ENCODE data around the gene FBXL22. TPM values are rescaled to one million over a fixed set of nuclear protein-coding genes. Genes with fewer than 3 reads are reported as not detected.

FBXL22 gene
- total and polyA plus RNA-seq, 2 of the 8 experiments (the other 6 are each of a cell fraction or from before 2014, with no cell fraction given) = 0.09 to 0.47 TPM

GRCh38 chr15:63600616-63601025 is 3.4 kb downstream of the FBXL22 start (continued):
- TF ChIP-seq KDM4A (IDR thresholded peaks at IDR 0.05; ENCODE audit: low read depth, low read length, severe bottlenecking) = peak; percentile 50
- TF ChIP-seq EGR1 (IDR thresholded peaks at IDR 0.05; ENCODE audit: borderline replicate concordance, low read depth, low read length) = no peak
- 0 out of 2 replicates have a peak, but pooled peaks have one; percentile 18 for TF ChIP-seq POLR2AphosphoS5 (IDR thresholded peaks at IDR 0.05; ENCODE audit: low read depth, low read length)
- no peak for TF ChIP-seq GTF2F1 (IDR thresholded peaks at IDR 0.05; ENCODE audit: borderline replicate concordance, low read depth, low read length)
- no peak for TF ChIP-seq HDAC6 (IDR thresholded peaks at IDR 0.05; ENCODE audit: low read depth, low read length)
- TF ChIP-seq POU5F1 (IDR thresholded peaks at IDR 0.05; ENCODE audit: low read depth, low read length) = no peak
- TF ChIP-seq SRF (IDR thresholded peaks at IDR 0.05; ENCODE audit: low read depth, low read length) = no peak
- TF ChIP-seq BCL11A (IDR thresholded peaks at IDR 0.05; ENCODE audit: low read depth in 2 of 2, low read length in 2 of 2) = no peak
- no peak for TF ChIP-seq TAF7 (optimal IDR thresholded peaks at IDR 0.05; ENCODE audit: borderline replicate concordance, low read depth, low read length)
- TF ChIP-seq YY1 (IDR thresholded peaks at IDR 0.05; ENCODE audit: low read depth, low read length) = peak; percentile 77; the same call in 1 of the 2 replicates
- peak; percentile 75 for TF ChIP-seq E2F6 (IDR thresholded peaks at IDR 0.05)
- no peak for TF ChIP-seq ATF3 (IDR thresholded peaks at IDR 0.05; ENCODE audit: insufficient read depth, low read depth, low read length)
- TF ChIP-seq CHD1 (IDR thresholded peaks at IDR 0.05; ENCODE audit: low read depth, low read length) = no peak
- TF ChIP-seq ASH2L (IDR thresholded peaks at IDR 0.05; ENCODE audit: low read length) = peak; percentile 40
- no peak; a peak in 1 of 4 replicates for TF ChIP-seq SIN3A (conservative IDR thresholded peaks at IDR 0.05 in 1 of 2, IDR thresholded peaks at IDR 0.05 in 1 of 2; ENCODE audit: low read depth in 1 of 2, low read length in 2 of 2)
- peak; percentile 25; the same call in 1 of the 2 replicates for TF ChIP-seq TAF1 (IDR thresholded peaks at IDR 0.05; ENCODE audit: low read depth, low read length)
- TF ChIP-seq CREB1 (IDR thresholded peaks at IDR 0.05) = no peak; the same call in 1 of the 2 replicates
- peak in 2 of 3 experiments; percentile 2 to 28; a peak in 2 of 4 replicates for TF ChIP-seq CTCF (IDR thresholded peaks at IDR 0.05; ENCODE audit: control extremely low read depth in 1 of 3, insufficient read depth in 1 of 3, low read depth in 1 of 3, low read length in 3 of 3)

All from H1 (cell line).